NCI-H2196 treated with DMSO at 0.1 percent for 48 hours (cell line): ENCODE results near the gene ZNF541.

Source experiments
- DNase-seq: peaks from one replicate; lab custom pipeline; 2025; ENCODE audit not compliant: unreplicated experiment; lab: John Stamatoyannopoulos, UW

The ZNF541 gene

GRCh38 chr19:47547199-47547598 lies 25.7 kb downstream of the ZNF541 start:
- no peak for DNase-seq

DNA sequence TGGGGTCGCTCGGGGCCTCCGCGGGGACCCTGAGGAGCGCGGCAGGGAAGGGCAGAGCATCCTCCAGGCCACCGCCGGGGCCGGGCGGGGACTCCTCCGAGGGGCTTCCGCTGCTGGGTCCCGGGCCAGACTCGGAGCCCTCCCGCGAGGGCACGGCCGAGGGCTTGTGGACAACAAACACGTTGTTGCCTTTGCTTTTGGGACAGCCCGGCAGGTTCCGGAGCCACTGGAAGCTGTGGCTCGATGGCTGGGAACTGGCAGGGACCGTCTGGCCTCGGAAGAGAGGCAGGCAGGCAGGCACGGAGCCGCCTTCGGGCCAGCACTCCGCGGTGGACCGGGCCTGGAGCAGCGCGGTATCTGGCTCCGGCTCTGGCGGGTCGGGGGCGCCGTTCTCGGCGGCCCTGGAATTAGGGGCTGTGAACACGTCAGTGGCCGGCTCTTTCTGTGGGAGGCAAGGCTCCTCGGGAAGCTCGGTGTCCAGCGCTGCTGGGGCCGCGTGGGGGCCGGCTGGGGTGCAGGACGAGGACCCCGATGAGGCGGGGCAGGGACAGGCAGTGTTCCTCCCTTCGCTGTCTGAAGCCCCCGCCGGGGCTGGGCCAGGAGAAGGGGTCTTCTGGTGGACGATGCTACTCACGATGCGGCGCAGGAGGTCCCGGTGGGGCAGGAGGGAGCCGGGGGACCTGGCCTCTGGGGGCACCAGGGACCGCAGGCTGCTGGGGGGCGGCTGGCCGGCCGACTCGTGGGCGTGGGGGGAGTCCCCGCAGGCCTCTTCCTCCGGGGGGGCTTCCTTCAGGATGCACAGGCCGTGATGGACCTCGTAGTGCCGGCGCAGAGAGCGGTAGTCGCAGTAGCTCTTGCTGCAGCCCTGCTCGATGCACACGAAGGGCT lies 27.6 kb downstream of the ZNF541 start:
- no peak for DNase-seq

DNA sequence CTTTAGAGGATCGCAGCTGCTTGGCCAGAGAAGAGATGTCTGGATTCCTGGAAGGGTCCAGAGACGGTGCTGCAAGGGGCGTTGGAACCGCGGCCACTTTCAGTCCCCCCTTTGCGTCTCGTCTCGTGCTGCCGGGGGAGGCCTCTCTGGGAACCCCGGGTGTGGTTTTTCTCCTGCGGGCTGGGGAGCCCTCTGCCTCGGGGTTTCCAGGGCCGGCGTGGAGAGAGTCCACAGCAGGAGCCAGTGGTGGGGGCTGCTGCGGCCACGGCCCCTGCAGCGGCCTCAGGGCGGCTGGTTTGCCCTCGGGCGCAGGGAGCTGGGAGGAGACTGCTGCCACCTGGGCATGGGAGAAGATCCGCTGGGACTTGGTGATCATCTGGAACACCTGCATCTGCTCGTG lies 28.5 kb downstream of the ZNF541 start:
- DNase-seq: no peak

DNA sequence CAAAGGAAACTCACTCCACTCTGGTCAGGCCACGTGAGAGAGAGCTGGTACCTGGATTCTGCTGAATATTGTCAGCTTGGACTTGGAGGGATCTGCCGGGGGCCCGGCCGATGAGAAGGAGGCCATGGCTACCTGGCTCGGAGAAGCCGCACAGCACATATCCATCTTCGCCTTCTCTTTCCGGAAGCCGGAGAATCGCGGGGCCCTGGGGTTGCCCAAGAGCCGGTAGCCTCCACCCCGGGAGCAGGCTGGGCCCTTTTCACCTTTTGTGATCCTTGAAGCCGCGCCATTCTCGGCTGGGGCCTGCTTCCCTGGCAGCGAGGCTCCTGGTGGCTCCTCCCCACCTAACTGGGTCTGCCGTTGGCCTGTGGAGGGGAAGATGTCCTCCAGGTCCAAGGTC lies 28.9 kb downstream of the ZNF541 start:
- DNase-seq: no peak

DNA sequence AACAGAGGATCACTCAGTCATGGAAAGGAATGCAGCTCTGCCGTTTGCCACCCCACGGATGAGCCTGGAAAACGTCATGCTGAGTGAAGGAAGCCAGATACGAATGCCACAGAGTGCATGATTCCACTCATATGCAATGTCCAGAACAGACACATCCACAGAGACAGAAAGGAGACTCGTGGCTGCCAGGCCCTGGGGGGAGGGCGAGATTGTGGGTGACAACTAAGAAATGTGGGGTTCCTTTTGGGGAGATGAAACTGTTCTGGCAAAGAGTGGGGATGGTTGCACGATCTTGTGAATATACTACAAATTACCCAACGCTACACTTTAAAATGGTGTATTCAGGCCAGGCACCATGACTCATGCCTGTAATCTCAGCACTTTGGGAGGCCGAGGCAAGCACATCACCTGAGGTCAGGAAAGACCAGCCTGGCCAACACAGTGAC lies 30.9 kb downstream of the ZNF541 start:
- no peak for DNase-seq

- DNase-seq: no peak
Observed at GRCh38 chr19:47541518-47541917, 31.4 kb downstream of the ZNF541 start.

- no peak for DNase-seq
Observed at GRCh38 chr19:47540748-47541147, 32.2 kb downstream of the ZNF541 start.

GRCh38 chr19:47539747-47540311 lies 33.1 kb downstream of the ZNF541 start:
- no peak for DNase-seq

- no peak for DNase-seq
Observed at GRCh38 chr19:47538812-47539211, 34.1 kb downstream of the ZNF541 start.

DNA sequence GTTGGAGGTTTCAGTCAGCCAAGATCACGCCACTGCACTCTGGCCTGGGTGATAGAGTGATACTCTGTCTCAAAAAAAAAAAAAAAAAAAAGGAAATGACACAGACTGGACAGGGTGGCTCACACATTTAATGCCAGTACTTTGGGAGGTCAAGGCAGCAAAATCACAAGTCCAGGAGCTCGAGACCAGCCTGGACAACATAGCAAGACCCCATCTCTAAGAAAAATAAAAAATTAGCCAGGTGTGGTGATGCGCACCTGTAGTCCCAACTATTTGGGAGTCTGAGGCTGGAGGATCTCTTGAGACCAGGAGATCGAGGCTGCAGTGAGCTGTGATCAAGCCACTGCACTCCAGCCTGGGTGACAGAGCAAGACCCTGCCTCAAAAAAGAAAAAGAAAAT lies 35.5 kb downstream of the ZNF541 start:
- DNase-seq: no peak

GRCh38 chr19:47534628-47535027 lies 38.3 kb downstream of the ZNF541 start:
- no peak for DNase-seq

DNA sequence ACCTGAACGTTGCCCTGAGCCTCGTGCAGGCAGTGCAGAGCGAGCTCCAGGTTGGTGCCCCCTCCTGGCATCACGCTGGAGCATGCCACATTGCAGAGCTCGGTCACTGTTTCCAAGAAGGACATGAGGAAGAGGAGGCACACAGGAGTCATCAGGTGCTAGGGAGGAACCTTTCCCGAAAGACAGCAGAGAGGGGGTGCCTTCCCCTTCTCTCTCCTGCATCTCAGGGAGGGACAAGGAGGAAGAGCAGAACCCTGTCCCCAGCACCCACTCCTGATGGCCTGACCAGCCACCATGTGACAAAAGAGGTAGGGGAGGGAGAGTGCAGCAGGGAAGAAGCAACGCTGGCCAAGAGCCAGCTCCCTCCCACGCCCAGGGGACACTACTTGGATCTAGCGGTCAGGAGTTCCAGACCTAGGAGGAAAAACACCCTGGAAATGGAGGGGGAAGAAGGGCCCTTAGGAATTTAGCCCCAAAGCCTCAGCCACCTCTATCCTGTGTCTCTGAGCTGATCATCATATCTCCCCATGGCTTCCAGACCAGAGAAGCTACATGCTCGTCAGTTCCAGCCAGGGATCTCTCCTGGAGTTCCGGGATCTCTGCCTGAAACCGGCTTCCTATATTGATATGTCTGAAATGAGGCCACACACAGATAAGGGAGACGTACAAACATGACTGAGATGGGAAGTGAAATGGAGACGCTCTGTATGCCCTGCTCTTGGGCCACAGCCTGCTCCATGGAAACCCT lies 41.1 kb downstream of the ZNF541 start:
- DNase-seq: no peak

- DNase-seq: no peak
Observed at GRCh38 chr19:47529018-47529742, 43.8 kb downstream of the ZNF541 start.

DNA sequence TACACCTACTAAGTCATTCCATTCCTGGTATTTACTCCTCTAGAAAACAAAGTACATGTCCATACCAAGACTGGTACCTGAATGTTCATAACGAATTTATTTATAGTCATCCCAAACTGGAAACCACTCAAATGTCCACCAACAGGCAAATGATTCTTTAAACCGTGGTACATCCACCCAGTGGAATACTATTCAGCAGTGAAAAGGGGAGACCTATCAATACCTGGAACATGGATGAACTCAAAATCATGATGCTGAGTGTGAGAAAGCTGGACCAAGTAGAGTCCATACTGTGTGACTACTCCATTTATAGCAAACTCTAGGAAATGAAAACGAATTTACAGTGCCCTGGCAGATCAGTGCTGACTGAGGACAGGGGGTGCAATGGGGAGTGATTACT lies 46.1 kb downstream of the ZNF541 start:
- no peak for DNase-seq

DNA sequence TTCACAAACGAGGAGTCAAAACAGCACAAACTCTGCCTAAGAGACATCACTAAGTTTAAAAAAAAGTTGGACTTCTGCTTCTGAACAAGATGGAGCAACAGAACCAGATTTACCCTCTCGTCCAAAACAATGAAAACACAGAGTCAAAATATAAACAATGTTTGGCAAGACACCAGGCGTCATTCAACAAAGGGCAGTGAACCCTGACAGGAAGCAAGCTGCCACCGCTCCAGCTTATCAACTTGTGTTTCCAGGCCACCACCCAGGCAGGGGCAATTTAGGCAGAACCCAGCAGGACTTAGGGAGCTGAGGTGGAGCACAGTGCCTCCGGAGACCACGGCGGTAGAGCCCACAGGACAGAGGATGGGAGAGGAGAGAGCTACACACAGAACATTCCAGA lies 49.5 kb downstream of the ZNF541 start:
- no peak for DNase-seq
